Measurements from ENCODE around the gene ZBTB16. TPM values are rescaled to one million over a fixed set of nuclear protein-coding genes. Genes with fewer than 3 reads are reported as not detected.

The ZBTB16 gene
- total and polyA plus RNA-seq, 7 experiments from 2014 or later = 3.0 to 22.1 (median 7.2) TPM

GRCh38 chr11:114296605-114297372 is 237.3 kb downstream of the ZBTB16 start:
- ATAC-seq (no peak), DNase-seq (no peak)
- peaks cover 0 to 5% (median 3%) of the 10 kb centered on the region in 5 donors for H3K36me3 Mint-ChIP-seq
- peaks cover 0 to 6% (median 0%) of the 10 kb centered on the region in 7 donors for H3K4me1 Mint-ChIP-seq
- peaks cover 0 to 22% (median 3%) of the 10 kb centered on the region in 11 donors for H3K9me3 Mint-ChIP-seq
- H3K27ac Mint-ChIP-seq = no peak overlapping the region
- Histone ChIP-seq H3K27me3 (ENCODE audit: control insufficient read depth in 2 of 2, insufficient read depth in 2 of 2, low read length in 2 of 2) (peaks cover 0 to 5% of the 10 kb centered on the region in 2 donors), H3K4me1 (ENCODE audit: control insufficient read depth in 2 of 2, insufficient read depth in 2 of 2, low read length in 2 of 2) (no peaks in the 10 kb centered on the region), H3K4me3 (ENCODE audit: low read length) (no peak overlapping the region), H3K9me3 (ENCODE audit: control insufficient read depth in 2 of 3, low read length in 3 of 3) (no peaks in the 10 kb centered on the region), H3K36me3 (ENCODE audit: control insufficient read depth in 2 of 3, insufficient read depth in 3 of 3, low read length in 3 of 3) (no peaks in the 10 kb centered on the region), H3K27ac (ENCODE audit: low read depth, low read length) (no peak overlapping the region)
- peaks cover 0 to 15% (median 8%) of the 10 kb centered on the region in 5 donors for H3K27me3 Mint-ChIP-seq
- ChIA-PET POLR2A (no interaction called here), CTCF (no interaction called here)
- H3K4me3 Mint-ChIP-seq = no peak overlapping the region
- intact Hi-C loops (cut with micrococcal nuclease) = no loop called here

GRCh38 chr11:114297806-114298709 is 238.5 kb downstream of the ZBTB16 start:
- intact Hi-C loops (cut with micrococcal nuclease) = no loop called here
- H3K27ac ChIP-seq (ENCODE audit: low read depth, low read length) = no peak overlapping the region
- ChIA-PET CTCF (interaction anchor here (0.6 kb wide), 1 partner anchor 14 kb away, joined by 3 read pairs; no protein-coding TSS in a partner anchor), POLR2A (no interaction called here)
- Mint-ChIP-seq H3K27ac (no peak overlapping the region), H3K27me3 (peaks cover 0 to 17% (median 11%) of the 10 kb centered on the region in 5 donors), H3K4me1 (no peaks in the 10 kb centered on the region), H3K9me3 (peaks cover 0 to 23% (median 3%) of the 10 kb centered on the region in 11 donors), H3K4me3 (no peak overlapping the region), H3K36me3 (peaks cover 0 to 8% (median 3%) of the 10 kb centered on the region in 5 donors)
- H3K9me3 ChIP-seq (ENCODE audit: control insufficient read depth in 2 of 3, low read length in 3 of 3) = no peaks in the 10 kb centered on the region
- no peak for DNase-seq
- H3K4me1 ChIP-seq (ENCODE audit: control insufficient read depth in 2 of 2, insufficient read depth in 2 of 2, low read length in 2 of 2) = no peaks in the 10 kb centered on the region
- no peaks in the 10 kb centered on the region for H3K36me3 ChIP-seq (ENCODE audit: control insufficient read depth in 2 of 3, insufficient read depth in 3 of 3, low read length in 3 of 3)
- ATAC-seq = no peak
- no peak overlapping the region for H3K4me3 ChIP-seq (ENCODE audit: low read length)
- H3K27me3 ChIP-seq (ENCODE audit: control insufficient read depth in 2 of 2, insufficient read depth in 2 of 2, low read length in 2 of 2) = peaks cover 0 to 5% of the 10 kb centered on the region in 2 donors

GRCh38 chr11:114298710-114299109 is 239.2 kb downstream of the ZBTB16 start:
- no peak overlapping the region for H3K4me3 ChIP-seq (ENCODE audit: low read length)
- ATAC-seq = no peak
- no peaks in the 10 kb centered on the region for H3K36me3 ChIP-seq (ENCODE audit: control insufficient read depth in 2 of 3, insufficient read depth in 3 of 3, low read length in 3 of 3)
- POLR2A ChIA-PET = no interaction called here
- H3K27ac Mint-ChIP-seq = no peak overlapping the region
- H3K4me1 Mint-ChIP-seq = no peaks in the 10 kb centered on the region
- intact Hi-C loops (cut with micrococcal nuclease) = no loop called here
- CTCF ChIA-PET = no interaction called here
- H3K27me3 ChIP-seq (ENCODE audit: control insufficient read depth in 2 of 2, insufficient read depth in 2 of 2, low read length in 2 of 2) = peaks cover 0 to 5% of the 10 kb centered on the region in 2 donors
- H3K4me1 ChIP-seq (ENCODE audit: control insufficient read depth in 2 of 2, insufficient read depth in 2 of 2, low read length in 2 of 2) = no peaks in the 10 kb centered on the region
- DNase-seq = no peak
- H3K27ac ChIP-seq (ENCODE audit: low read depth, low read length) = no peak overlapping the region
- H3K36me3 Mint-ChIP-seq = peaks cover 0 to 8% (median 2%) of the 10 kb centered on the region in 5 donors
- peaks cover 0 to 17% (median 11%) of the 10 kb centered on the region in 5 donors for H3K27me3 Mint-ChIP-seq
- no peaks in the 10 kb centered on the region for H3K9me3 ChIP-seq (ENCODE audit: control insufficient read depth in 2 of 3, low read length in 3 of 3)
- peaks cover 0 to 23% (median 3%) of the 10 kb centered on the region in 11 donors for H3K9me3 Mint-ChIP-seq
- no peak overlapping the region for H3K4me3 Mint-ChIP-seq

Other genes starting within 250 kb of the ZBTB16 start
- 10 to 100 TPM; 12.0 to 50.3 (median 19.0) TPM for gene USP28, start 184.1 kb upstream of the ZBTB16 start, total RNA-seq
- gene USP28, start 184.1 kb upstream of the ZBTB16 start, polyA plus RNA-seq = 10 to 100 TPM; 14.6 to 25.8 TPM
- not detected for gene HTR3B, start 154.9 kb upstream of the ZBTB16 start, total RNA-seq
- not detected for gene HTR3B, start 154.9 kb upstream of the ZBTB16 start, polyA plus RNA-seq
- not detected for gene HTR3A, start 84.6 kb upstream of the ZBTB16 start, total RNA-seq
- gene HTR3A, start 84.6 kb upstream of the ZBTB16 start, polyA plus RNA-seq = not detected
- gene NNMT, start 236.7 kb downstream of the ZBTB16 start, total RNA-seq = not detected
- gene NNMT, start 236.7 kb downstream of the ZBTB16 start, polyA plus RNA-seq = not detected

Data from naive thymus-derived CD4-positive, alpha-beta T cell (primary cell).